HepG2 (cell line): ENCODE results near the gene MBD5.

Source experiments
- AHR ChIP-seq: IDR thresholded peaks from 2 replicates; pipeline ENCODE4 v1.6.1; 2018; ENCODE audit warnings: missing genetic modification reagents, missing compliant biosample characterization
- EHMT2 ChIP-seq: fragments of 200-600 bp; sonication (generic); IDR thresholded peaks from 2 replicates; pipeline ENCODE4 v1.7.0; 2017; ENCODE audit warnings: antibody characterized with exemption, low read depth, low read length, borderline replicate concordance
- ZNF20 ChIP-seq: sonication (generic); formaldehyde crosslinking; IDR thresholded peaks from 2 replicates; pipeline ENCODE4 v1.4.0; 2020; ENCODE audit warnings: mild to moderate bottlenecking, moderate library complexity, missing genetic modification reagents
- TF ChIP-seq, protein P1 (sequence below): IDR thresholded peaks from 2 replicates; pipeline ENCODE4 v1.6.1; 2012; ENCODE audit warnings: inconsistent platforms

GRCh38 chr2:148251993-148252392 is 231.1 kb downstream of the MBD5 start:
- TF ChIP-seq EHMT2 (no peak), ZNF20 (CRISPR knock-in tag) (no peak), AHR (CRISPR knock-in tag) (no peak)
- TF ChIP-seq, protein P1, sequence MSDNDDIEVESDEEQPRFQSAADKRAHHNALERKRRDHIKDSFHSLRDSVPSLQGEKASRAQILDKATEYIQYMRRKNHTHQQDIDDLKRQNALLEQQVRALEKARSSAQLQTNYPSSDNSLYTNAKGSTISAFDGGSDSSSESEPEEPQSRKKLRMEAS: no peak
